Hematopoietic multipotent progenitor cell treated with erythropoietin and hydrocortisone succinate and interleukin-3 and kit ligand, for 6 days (in vitro differentiated cells): ENCODE data around the gene NFKBIB.

Experiments
- DNase-seq: peaks from one replicate; pipeline ENCODE4 v3.0.0-alpha.2; 2015

Gene NFKBIB

GRCh38 chr19:38907670-38908069 lies 7.9 kb downstream of the NFKBIB start:
- DNase-seq: no peak

DNA sequence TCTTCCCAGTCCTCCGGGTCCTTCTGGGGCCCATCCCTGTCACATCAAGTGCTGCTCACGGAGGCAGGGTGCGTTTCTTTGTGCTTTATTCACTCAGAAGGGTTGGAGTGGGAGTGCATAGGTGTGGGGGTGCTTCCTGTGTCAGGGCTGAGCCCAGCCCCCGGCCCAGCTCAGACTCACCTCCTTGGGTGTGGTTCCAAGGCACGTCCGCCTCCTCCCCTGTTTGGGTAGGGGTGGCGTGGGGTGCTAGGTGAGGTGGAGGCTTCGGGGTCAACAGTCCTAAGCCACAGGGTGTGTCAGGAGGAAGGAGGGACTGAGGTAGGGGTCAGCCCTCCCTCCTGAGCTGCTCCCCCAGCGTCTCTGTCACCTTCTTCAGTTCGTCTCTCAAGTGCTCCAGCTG lies 9.1 kb downstream of the NFKBIB start:
- no peak for DNase-seq

GRCh38 chr19:38910488-38910887 lies 10.7 kb downstream of the NFKBIB start:
- no peak for DNase-seq

- DNase-seq: no peak
Observed at GRCh38 chr19:38911388-38912001, 11.7 kb downstream of the NFKBIB start.

DNA sequence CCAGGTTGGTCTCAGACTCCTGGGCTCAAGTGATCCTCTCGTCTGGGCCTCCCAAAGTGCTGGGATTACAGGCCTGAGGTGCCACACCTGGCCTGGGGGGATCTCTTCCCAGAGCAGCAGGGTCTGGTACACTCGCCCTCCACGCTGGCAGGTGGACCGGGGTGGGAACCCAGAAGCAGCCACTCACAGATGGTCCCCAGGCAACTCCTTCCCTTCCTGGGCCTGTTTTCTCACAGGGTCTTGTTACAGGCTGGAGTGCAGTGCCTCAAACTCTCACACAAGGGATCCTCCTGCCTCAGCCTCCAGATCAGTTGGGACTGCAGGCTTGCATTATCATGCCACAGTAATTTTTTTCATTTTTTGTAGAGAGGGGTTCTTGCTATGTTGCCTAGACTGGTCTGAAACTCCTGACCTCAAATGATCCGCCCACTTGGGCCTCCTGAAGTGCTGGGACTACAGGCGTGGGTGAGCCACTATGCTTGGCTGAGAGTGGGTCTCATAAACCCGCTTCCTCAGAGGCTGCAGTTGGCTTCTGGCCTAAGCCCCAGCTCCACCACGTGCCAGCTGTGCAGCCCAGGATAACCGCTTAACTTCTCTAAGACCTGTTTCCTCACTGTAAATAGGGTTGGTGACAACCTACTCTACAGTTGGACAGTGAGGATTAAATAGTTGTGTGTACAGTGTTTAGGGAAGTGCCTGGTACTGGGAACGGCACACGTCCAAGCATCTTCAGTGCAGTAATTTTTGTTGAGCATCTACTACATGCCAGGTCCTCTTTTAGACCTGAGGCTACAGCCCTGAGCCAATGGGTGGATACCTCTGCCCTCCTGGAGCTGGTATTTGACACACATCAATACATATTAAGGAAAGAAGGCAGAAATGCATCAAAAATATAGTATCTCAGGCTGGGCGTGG lies 13.1 kb downstream of the NFKBIB start:
- peak; percentile 58 for DNase-seq

- no peak for DNase-seq
Observed at GRCh38 chr19:38913958-38914357, 14.2 kb downstream of the NFKBIB start.

DNA sequence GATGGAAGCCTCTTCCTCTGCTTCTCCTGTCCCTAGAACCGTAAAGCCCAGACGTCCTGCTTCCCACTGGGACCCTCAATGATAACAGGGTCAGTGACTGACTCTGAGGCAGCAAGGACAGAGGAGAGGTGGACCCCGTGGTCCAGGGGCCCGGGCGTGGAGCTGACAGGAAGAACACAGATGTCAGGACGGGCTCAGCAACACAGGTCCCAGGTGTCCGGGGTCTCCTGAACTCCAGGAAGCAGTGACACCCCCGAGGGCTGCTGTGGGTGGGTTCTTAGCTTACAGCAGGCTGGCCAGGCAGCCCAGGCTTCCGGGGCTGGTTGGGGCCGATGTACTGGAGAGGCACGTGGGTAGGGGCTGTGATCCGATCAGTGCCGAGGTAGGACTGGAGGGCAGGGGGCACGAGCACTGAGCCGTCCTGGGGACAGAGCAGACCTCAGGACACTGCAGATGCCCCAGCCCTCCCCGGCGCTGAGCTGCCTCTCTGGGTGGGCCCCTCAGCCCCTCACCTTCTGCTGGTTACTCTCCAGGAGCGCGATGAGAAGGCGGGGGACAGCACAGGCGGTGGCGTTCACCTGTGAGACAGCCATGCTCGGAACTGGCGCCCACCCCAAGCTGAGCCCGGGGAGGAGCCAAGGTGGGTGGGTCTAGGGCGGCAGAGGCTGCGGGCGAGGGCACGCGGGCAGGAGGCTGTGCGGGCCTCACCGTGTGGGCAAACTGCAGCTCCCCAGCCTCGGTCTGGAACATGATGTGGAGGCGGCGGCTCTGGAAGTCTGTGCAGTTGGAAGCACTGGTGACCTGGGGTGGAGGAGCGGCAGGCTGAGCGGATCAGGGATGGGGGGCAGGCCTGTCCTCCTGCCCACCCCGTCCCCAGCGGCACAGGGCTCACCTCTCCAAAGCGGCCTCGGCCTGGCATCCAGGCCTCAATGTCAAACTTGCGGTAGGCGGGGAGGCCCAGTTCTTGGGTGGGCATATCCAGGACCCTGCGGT lies 15.9 kb downstream of the NFKBIB start:
- DNase-seq: no peak

GRCh38 chr19:38917516-38917915 lies 17.7 kb downstream of the NFKBIB start:
- DNase-seq: no peak

DNA sequence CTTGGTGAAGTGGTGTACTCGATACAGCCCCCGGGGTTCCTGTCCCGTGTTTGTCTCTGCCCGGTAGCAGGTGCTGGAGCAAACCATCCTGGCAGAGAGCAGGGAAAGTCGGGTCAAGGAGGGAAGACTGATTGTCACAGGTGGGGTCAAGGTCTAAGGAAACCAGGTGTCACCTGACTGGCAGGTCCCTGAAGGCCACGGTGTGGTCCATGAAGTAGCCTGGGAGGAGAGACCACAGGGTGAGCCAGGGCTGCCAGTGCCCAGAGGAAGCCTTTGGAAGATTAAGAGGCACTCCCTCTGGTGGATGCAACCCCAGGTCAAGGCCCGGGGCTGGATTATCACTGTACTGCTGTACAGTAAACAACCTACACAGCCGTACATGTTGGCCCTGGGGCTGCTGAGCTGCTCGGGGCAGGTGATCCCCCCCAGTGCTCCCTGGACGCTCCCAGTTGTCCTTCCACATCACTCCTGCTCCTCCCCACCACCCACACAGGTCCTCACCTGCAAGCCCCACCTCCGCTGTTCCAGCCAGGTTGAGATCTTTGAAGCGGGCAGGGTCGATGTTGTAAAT lies 18.2 kb downstream of the NFKBIB start:
- DNase-seq: peak; percentile 53

DNA sequence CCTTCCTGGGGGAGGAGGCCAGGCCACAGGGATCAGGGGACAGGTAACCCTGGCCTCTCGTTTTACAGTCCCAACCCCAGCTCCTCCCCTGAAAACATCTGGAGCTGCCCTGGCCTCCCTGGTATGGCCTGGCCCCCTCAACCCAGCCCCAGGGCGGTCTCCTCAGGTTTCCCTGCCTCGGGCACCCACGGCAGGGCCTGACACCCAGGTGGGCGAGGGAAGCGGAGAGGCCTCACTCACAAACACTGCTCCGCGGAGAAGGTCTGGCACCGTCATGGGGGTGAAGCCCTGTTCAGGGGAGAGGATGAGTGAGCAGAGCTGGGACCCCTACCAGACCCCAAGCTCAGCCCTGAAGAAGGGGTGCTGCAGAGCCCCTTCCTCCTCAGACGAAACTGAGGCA lies 18.8 kb downstream of the NFKBIB start:
- DNase-seq: no peak

- DNase-seq: no peak
Observed at GRCh38 chr19:38919837-38920601, 20.2 kb downstream of the NFKBIB start.

- DNase-seq: no peak
Observed at GRCh38 chr19:38920602-38921419, 21.0 kb downstream of the NFKBIB start.

DNA sequence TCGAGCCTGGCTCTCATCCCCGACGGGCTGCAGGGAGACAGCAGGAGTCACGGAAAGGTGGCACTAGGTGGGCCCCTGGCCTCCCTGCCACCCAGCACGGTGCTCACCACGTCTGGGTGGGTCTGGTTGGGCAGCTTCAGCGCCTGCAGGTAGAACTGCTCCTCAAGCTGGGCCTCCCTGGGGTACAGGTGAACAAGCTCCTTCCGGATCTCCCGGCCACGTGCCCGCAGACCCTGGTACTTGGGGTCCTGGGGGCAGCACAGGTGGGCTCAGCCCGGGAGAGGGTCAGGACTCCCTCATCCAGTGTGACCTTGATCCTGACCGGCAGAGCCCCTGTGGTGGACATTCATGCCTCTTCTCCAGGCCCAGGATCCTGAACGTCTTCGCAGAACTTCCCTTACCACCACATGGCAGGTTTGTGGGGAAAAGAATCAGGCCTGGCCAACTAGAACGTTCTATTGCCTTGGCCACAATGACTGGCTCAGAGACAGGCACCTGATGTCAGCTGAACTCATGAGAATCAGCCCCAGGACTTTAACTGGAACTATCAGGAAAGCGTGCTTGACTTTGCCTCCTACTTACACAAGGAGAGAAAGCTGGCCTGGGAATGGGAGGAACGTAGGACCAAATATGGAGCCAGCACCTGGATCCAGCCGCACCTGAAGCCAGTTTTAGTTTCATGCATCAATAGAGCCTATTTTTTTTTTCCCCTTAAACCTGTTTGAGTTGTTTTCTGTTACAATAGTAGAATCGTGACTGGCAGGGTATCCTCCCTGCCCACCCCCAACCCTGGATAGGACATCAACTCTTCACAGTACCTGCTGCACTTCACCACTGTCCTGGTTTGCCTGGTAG lies 21.9 kb downstream of the NFKBIB start:
- DNase-seq: no peak

- DNase-seq: no peak
Observed at GRCh38 chr19:38922482-38922881, 22.7 kb downstream of the NFKBIB start.

DNA sequence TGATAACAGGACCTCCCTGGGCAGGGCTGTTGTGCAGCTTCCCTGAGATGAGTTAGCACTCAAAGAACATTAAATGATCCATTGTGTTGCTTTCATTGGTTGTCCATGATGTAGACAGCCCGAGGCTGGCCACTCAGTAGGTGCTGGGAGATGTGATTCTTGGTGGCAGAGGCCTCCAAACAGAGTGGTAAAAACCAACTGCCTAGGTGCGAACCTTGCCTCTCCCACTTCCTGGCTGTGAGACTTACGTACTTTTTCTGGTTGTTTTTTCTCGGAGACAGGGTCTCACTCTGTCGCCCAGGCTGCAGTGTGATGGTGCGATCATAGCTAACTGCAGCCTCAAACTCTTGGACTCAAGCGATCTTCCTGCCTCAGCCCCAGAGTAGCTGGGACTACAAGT lies 24.6 kb downstream of the NFKBIB start:
- no peak for DNase-seq

- DNase-seq: no peak
Observed at GRCh38 chr19:38928391-38929001, 28.7 kb downstream of the NFKBIB start.

DNA sequence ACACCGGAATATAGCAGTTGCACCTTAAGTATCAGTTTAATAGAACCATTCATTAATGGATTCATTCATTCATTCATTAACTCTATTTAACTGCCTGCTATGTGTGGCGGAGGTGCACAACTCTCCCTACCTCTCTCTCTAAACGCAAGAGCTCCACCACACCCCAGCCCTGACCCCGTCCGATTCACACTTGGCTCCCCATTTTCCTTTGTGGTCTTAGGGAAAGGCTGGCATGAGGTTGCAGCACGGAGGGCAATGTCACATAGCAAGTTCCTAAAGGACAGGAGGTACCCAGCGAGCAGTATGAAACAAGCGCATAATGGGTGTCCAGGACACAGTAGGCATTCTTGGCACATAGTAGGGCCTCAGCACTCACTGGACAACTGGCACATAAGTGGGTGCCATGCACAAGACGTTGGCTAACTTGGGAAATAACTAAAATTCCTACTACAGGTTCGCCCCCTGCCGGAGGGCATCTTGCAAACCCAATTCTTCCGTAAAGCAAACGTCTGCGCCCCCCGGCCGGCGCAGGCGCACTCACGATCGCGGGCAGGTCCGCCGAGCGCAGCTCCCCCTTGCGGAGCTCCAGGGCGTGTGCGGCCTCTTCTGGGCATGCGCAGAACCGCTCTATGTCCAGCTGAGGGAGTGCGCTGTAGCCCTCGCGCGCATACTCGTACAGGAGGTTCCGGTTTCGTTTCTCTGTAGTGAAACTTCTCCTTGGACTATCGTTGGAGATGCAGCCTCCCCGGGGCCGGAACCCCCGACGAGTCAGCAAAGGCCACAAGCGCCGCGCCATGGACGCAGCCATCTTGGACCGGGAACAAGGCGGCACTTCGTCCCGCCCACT lies 30.4 kb downstream of the NFKBIB start, which contains the start of gene SARS2:
SARS2 (minus strand) TSS at position 835 of the 847 bp plus-strand sequence; CDS start at position 808, 27 bp downstream.
- peak; percentile 95 for DNase-seq

DNA sequence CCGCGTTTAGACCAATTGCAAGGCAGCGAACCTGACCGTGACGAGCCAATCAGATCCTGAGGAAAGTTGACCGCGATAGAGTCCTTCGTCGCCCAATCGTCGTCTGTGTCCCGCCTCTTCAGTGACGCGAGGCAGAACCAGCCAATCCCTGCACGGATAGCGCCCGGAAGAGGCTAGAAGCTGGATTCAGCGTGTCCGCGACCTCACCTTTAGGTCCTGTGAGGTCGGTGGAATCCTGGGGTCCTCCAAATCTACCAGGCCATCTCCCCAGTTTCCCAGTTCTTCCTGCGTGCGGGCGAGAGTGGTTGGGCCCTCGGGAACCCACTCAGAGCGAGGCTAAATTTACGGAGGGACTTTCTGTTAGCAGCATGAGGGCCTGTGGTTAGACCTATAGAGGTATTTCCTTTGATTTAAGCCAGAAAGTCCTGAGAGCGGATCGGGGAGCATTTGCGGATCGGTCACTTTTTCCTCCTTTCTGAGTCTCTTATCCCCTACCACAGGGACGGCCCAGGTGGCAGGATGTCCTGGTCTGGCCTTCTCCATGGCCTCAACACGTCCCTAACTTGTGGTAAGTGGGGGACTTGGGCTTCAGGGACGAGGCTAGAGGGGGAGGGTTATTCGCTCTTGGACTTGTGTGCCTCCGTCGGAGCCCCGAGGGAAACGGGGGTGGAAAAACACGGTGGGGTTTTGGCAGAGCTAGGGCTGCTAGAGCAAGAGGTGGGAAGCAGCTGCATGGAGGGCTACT lies 31.2 kb downstream of the NFKBIB start, which contains the start of gene MRPS12:
MRPS12 (plus strand) TSS at position 169 of the 745 bp plus-strand sequence; CDS start at position 520, 351 bp downstream.
- DNase-seq: peak; percentile 100
